Karpas-422 (cell line): ENCODE results near the gene PCDHGA12. TPM values are rescaled to one million over a fixed set of nuclear protein-coding genes. Genes with fewer than 3 reads are reported as not detected.
A peak's percentile ranks its signal among the peaks of the same experiment; 100 is the strongest.

Experiments
- DNase-seq: peaks from one replicate; pipeline ENCODE4 v3.0.0-alpha.2; 2015
- H2AFZ ChIP-seq: fragments of 200-600 bp; sonication (generic); 2 replicates; pipeline ENCODE4 v1.6.1; 2014; ENCODE audit warnings: antibody characterized with exemption, low read length, mixed read lengths
- H3K27ac ChIP-seq: fragments of 200-600 bp; sonication (generic); 2 replicates; pipeline ENCODE4 v1.5.1; 2014; ENCODE audit warnings: mild to moderate bottlenecking, low read length, moderate library complexity
- H3K27me3 ChIP-seq: fragments of 200-600 bp; sonication (generic); 2 replicates; pipeline ENCODE4 v1.6.1; 2014; ENCODE audit warnings: low read length, mixed read lengths
- H3K36me3 ChIP-seq: fragments of 200-600 bp; sonication (generic); 2 replicates; pipeline ENCODE4 v1.6.1; 2014; ENCODE audit warnings: low read length, mixed read lengths; ENCODE audit not compliant: insufficient read depth
- H3K4me1 ChIP-seq: fragments of 200-600 bp; sonication (generic); 2 replicates; pipeline ENCODE4 v1.6.1; 2014; ENCODE audit warnings: mild to moderate bottlenecking, low read length, mixed read lengths
- H3K4me2 ChIP-seq: fragments of 200-600 bp; sonication (generic); 2 replicates; pipeline ENCODE4 v1.6.1; 2014; ENCODE audit warnings: low read length, low read depth, mild to moderate bottlenecking; ENCODE audit not compliant: poor library complexity, severe bottlenecking
- H3K4me3 ChIP-seq: fragments of 200-600 bp; sonication (generic); 2 replicates; pipeline ENCODE4 v1.5.1; 2014; ENCODE audit warnings: mild to moderate bottlenecking, antibody characterized with exemption, low read length, mixed read lengths
- H3K79me2 ChIP-seq: fragments of 200-600 bp; sonication (generic); 2 replicates; pipeline ENCODE4 v1.6.1; 2014; ENCODE audit warnings: mild to moderate bottlenecking, low read length, mixed read lengths
- H3K9ac ChIP-seq: fragments of 200-600 bp; sonication (generic); 2 replicates; pipeline ENCODE4 v1.6.0; 2014; ENCODE audit warnings: low read length
- H3K9me2 ChIP-seq: fragments of 200-600 bp; sonication (generic), shearing (Covaris generic); replicated peaks from 2 replicates; pipeline ENCODE4 v1.6.0; 2014; ENCODE audit warnings: mild to moderate bottlenecking, low read length, moderate library complexity; ENCODE audit not compliant: insufficient read depth
- H3K9me3 ChIP-seq: fragments of 300-700, 200-600 bp; sonication (generic); 2 replicates; pipeline ENCODE4 v1.6.1; 2014; ENCODE audit warnings: low read length, mixed read lengths
- H4K20me1 ChIP-seq: fragments of 200-600 bp; sonication (generic); 2 replicates; pipeline ENCODE4 v1.6.1; 2014; ENCODE audit warnings: mild to moderate bottlenecking, antibody characterized with exemption, low read length, low read depth; ENCODE audit not compliant: insufficient read depth
- total RNA-seq: library from RNA; depleted of rRNA; stranded (reverse); fragments of >200 nt; shearing (Covaris generic); gene quantifications from 2 replicates; pipeline ENCODE4 v1.2.3, GENCODE V29; 2014; ENCODE audit warnings: low replicate concordance

PCDHGA12 gene
- total RNA-seq, 1 experiment from 2014 or later, result 6.6 TPM

DNA sequence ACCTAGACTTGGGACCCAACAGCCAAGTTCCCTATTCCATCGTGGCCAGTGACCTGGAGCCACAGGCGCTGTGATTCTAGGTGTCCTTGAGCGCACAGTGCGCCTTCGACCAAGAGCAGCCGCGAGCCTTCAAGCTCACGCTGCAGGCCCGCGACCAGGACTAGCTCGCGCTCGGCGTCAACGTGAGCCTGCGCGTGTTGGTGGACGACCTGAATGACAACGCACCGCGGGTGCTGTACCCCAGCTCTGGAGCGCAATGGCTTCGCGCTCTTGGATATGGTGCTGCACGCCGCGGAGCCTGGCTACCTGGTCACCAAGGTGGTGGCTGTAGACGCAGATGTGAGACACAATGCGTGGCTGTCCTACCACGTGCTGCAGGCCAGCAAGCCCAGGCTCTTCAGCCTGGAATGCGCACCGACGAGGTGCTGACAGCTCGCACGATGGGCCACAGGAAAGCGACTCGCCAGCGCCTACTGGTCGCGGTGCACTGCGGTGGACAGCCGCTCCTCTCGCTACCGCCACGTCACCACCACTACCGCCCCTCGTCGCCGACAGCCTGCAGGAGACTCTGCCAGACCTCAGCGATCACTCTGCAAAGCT is 11.4 kb downstream of the PCDHGA12 start:
- H3K4me3 ChIP-seq, result no peak overlapping the region
- peaks cover 32% of the 10 kb centered on the region for H3K79me2 ChIP-seq
- H3K9me3 ChIP-seq, result no peaks in the 10 kb centered on the region
- peak overlapping the region; percentile 89; the same call in 1 of the 2 replicates for H3K27ac ChIP-seq
- H4K20me1 ChIP-seq, result no peaks in the 10 kb centered on the region
- peaks cover 23% of the 10 kb centered on the region for H3K4me1 ChIP-seq
- peak overlapping the region; percentile 49 for H3K4me2 ChIP-seq
- H3K36me3 ChIP-seq, result peaks cover 6% of the 10 kb centered on the region
- no peak overlapping the region for H2AFZ ChIP-seq
- no peaks in the 10 kb centered on the region for H3K9me2 ChIP-seq
- no peak for DNase-seq
- H3K9ac ChIP-seq, result no peak overlapping the region
- no peaks in the 10 kb centered on the region for H3K27me3 ChIP-seq

DNA sequence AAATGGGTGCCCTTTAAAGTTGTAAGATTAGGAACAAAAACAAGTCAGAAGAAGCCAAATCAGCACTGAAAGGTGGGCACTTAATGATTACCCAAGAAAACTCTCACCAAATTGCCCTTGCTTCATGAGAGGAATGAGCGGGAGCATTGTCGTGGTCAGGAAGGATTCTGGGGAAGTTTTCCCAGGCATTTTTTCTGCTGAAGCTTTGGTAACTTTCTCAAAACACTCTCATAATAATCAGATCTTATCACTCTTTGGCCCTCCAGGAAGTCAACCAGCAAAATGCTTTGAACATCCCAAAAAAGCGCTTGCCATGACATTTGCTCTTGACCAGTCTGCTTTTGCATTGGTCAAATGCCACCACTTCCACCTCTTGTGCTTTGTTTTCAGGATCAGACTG is 35.0 kb downstream of the PCDHGA12 start:
- no peaks in the 10 kb centered on the region for H3K27me3 ChIP-seq
- H3K9ac ChIP-seq, result no peak overlapping the region
- H4K20me1 ChIP-seq, result no peaks in the 10 kb centered on the region
- no peaks in the 10 kb centered on the region for H3K36me3 ChIP-seq
- H3K9me3 ChIP-seq, result no peaks in the 10 kb centered on the region
- H3K4me2 ChIP-seq, result no peak overlapping the region
- no peak overlapping the region for H3K27ac ChIP-seq
- H3K4me1 ChIP-seq, result no peaks in the 10 kb centered on the region
- peaks cover 35% of the 10 kb centered on the region for H3K79me2 ChIP-seq
- H3K4me3 ChIP-seq, result no peak overlapping the region
- DNase-seq, result no peak
- H3K9me2 ChIP-seq, result no peaks in the 10 kb centered on the region
- no peak overlapping the region for H2AFZ ChIP-seq

DNA sequence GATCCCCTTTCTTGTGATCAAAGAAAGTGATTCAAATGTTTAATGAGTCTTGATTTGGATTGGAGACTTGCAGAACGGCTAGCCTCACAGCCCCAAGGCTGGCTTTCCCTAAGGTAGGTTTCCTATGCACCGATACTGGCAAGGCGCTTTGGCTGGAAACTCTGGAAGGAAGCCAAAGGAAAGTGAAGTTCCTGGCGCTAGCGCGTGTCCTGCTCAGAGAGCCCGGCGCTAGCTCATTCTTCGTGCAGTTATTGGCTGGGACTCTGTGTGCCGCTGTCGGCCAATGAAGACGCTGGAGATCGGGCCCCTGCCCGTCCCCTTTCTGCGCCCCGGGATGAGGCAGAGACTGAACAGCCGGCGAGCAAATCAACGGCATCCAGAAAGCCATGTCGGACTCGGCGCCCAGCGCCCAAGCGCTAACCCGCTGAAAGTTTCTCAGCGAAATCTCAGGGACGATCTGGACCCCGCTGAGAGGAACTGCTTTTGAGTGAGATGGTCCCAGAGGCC is 45.4 kb downstream of the PCDHGA12 start, which contains the start of gene PCDHGC3:
Gene PCDHGC3 (plus strand): TSS at position 342 of the 507 bp plus-strand sequence. CDS start 151 bp downstream, at position 493.
- Histone ChIP-seq H3K4me1 (peaks cover 71% of the 10 kb centered on the region), H3K79me2 (peaks cover 51% of the 10 kb centered on the region), H3K9me2 (no peaks in the 10 kb centered on the region), H3K27me3 (no peaks in the 10 kb centered on the region), H3K4me2 (peak within 1 kb of the TSS; percentile 78), H4K20me1 (no peaks in the 10 kb centered on the region), H3K4me3 (peak within 1 kb of the TSS; percentile 87), H3K27ac (peak within 1 kb of the TSS; percentile 87), H2AFZ (0 out of 2 replicates have a peak within 1 kb of the TSS, but pooled peaks have one; percentile 13), H3K36me3 (0 out of 2 replicates have a peak, but pooled peaks cover 9% of the 10 kb centered on the region), H3K9ac (peak within 1 kb of the TSS; percentile 97), H3K9me3 (no peaks in the 10 kb centered on the region)
- peak; percentile 95 for DNase-seq

DNA sequence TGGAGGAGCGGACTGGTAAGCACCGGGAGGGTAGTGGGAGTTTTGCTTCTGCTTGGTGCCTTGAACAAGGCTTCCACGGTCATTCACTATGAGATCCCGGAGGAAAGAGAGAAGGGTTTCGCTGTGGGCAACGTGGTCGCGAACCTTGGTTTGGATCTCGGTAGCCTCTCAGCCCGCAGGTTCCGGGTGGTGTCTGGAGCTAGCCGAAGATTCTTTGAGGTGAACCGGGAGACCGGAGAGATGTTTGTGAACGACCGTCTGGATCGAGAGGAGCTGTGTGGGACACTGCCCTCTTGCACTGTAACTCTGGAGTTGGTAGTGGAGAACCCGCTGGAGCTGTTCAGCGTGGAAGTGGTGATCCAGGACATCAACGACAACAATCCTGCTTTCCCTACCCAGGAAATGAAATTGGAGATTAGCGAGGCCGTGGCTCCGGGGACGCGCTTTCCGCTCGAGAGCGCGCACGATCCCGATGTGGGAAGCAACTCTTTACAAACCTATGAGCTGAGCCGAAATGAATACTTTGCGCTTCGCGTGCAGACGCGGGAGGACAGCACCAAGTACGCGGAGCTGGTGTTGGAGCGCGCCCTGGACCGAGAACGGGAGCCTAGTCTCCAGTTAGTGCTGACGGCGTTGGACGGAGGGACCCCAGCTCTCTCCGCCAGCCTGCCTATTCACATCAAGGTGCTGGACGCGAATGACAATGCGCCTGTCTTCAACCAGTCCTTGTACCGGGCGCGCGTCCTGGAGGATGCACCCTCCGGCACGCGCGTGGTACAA is 46.0 kb downstream of the PCDHGA12 start:
- Histone ChIP-seq H3K27me3 (no peaks in the 10 kb centered on the region), H3K9ac (peak overlapping the region; percentile 97), H3K79me2 (peaks cover 57% of the 10 kb centered on the region), H2AFZ (no peak overlapping the region), H3K4me1 (peaks cover 77% of the 10 kb centered on the region), H3K4me2 (peak overlapping the region; percentile 78), H3K9me2 (no peaks in the 10 kb centered on the region), H3K36me3 (0 out of 2 replicates have a peak, but pooled peaks cover 15% of the 10 kb centered on the region), H4K20me1 (no peaks in the 10 kb centered on the region), H3K27ac (peak overlapping the region; percentile 87), H3K4me3 (peak overlapping the region; percentile 87), H3K9me3 (no peaks in the 10 kb centered on the region)
- peak; percentile 59 for DNase-seq

DNA sequence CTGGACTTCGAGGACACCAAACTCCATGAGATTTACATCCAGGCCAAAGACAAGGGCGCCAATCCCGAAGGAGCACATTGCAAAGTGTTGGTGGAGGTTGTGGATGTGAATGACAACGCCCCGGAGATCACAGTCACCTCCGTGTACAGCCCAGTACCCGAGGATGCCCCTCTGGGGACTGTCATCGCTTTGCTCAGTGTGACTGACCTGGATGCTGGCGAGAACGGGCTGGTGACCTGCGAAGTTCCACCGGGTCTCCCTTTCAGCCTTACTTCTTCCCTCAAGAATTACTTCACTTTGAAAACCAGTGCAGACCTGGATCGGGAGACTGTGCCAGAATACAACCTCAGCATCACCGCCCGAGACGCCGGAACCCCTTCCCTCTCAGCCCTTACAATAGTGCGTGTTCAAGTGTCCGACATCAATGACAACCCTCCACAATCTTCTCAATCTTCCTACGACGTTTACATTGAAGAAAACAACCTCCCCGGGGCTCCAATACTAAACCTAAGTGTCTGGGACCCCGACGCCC is 46.8 kb downstream of the PCDHGA12 start:
- no peaks in the 10 kb centered on the region for H4K20me1 ChIP-seq
- H3K27me3 ChIP-seq, result no peaks in the 10 kb centered on the region
- no peaks in the 10 kb centered on the region for H3K9me3 ChIP-seq
- H3K4me3 ChIP-seq, result peak overlapping the region; percentile 87
- peaks cover 63% of the 10 kb centered on the region for H3K79me2 ChIP-seq
- peak overlapping the region; percentile 78 for H3K4me2 ChIP-seq
- H3K27ac ChIP-seq, result peak overlapping the region; percentile 87
- no peak overlapping the region for H2AFZ ChIP-seq
- no peak for DNase-seq
- H3K36me3 ChIP-seq, result 0 out of 2 replicates have a peak, but pooled peaks cover 17% of the 10 kb centered on the region
- H3K9ac ChIP-seq, result peak overlapping the region; percentile 97
- peaks cover 83% of the 10 kb centered on the region for H3K4me1 ChIP-seq
- no peaks in the 10 kb centered on the region for H3K9me2 ChIP-seq

DNA sequence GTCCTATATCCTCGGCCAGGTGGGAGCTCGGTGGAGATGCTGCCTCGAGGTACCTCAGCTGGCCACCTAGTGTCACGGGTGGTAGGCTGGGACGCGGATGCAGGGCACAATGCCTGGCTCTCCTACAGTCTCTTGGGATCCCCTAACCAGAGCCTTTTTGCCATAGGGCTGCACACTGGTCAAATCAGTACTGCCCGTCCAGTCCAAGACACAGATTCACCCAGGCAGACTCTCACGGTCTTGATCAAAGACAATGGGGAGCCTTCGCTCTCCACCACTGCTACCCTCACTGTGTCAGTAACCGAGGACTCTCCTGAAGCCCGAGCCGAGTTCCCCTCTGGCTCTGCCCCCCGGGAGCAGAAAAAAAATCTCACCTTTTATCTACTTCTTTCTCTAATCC is 47.5 kb downstream of the PCDHGA12 start:
- Histone ChIP-seq H3K4me1 (peaks cover 88% of the 10 kb centered on the region), H3K79me2 (peaks cover 70% of the 10 kb centered on the region), H2AFZ (no peak overlapping the region), H3K9ac (peak overlapping the region; percentile 97), H3K4me2 (peak overlapping the region; percentile 78), H3K36me3 (0 out of 2 replicates have a peak, but pooled peaks cover 17% of the 10 kb centered on the region), H3K4me3 (peak overlapping the region; percentile 87), H3K9me3 (no peaks in the 10 kb centered on the region), H3K9me2 (no peaks in the 10 kb centered on the region), H3K27me3 (no peaks in the 10 kb centered on the region), H3K27ac (peak overlapping the region; percentile 87), H4K20me1 (no peaks in the 10 kb centered on the region)
- no peak for DNase-seq

DNA sequence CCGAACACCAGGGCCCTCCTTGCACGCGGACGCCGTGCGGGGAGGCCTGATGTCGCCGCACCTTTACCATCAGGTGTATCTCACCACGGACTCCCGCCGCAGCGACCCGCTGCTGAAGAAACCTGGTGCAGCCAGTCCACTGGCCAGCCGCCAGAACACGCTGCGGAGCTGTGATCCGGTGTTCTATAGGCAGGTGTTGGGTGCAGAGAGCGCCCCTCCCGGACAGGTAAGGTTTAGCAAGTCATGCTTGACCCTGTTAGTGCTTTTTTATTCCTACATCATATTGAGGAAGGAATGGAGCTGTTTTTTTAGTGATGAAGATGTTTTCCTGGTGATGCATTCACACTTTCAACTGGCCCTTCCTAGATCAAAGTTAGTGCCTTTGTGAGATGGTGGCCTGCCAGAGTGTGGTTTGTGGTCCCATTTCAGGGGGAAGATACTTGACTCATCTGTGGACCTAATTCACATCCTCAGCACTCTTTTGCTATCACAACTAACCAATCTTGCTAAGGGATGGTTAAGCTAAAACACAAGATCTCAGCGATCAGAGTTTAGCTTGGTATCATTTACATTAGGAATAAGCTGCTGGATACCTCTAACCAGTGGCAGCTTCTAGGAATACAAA is 48.1 kb downstream of the PCDHGA12 start:
- Histone ChIP-seq H3K9me2 (no peaks in the 10 kb centered on the region), H3K9ac (peak overlapping the region; percentile 97), H2AFZ (no peak overlapping the region), H3K36me3 (0 out of 2 replicates have a peak, but pooled peaks cover 17% of the 10 kb centered on the region), H4K20me1 (0 out of 2 replicates have a peak, but pooled peaks cover under 1% of the 10 kb centered on the region), H3K4me1 (peaks cover 89% of the 10 kb centered on the region), H3K4me2 (peak overlapping the region; percentile 78), H3K27me3 (no peaks in the 10 kb centered on the region), H3K79me2 (peaks cover 76% of the 10 kb centered on the region), H3K27ac (peak overlapping the region; percentile 87), H3K9me3 (no peaks in the 10 kb centered on the region), H3K4me3 (peak overlapping the region; percentile 87)
- no peak for DNase-seq
